Vagina (tissue), 2 donors: ENCODE data around the gene MIPEP.

Experiments used
- POLR2A ChIP-seq, 2 donors: fragments of 450-650 bp; IDR thresholded peaks; one replicate each; pipeline ENCODE4 v1.6.1; 2017; ENCODE audit warnings: antibody characterized with exemption in 2 of 2, mild to moderate bottlenecking in 2 of 2, moderate library complexity in 2 of 2
- POLR2AphosphoS5 ChIP-seq, 2 donors: sonication (generic); formaldehyde crosslinking; IDR thresholded peaks; one replicate each; pipeline ENCODE4 v1.9.0; 2017; ENCODE audit warnings: antibody characterized with exemption in 2 of 2, mild to moderate bottlenecking in 2 of 2, low read depth in 1 of 2; ENCODE audit not compliant: insufficient read depth in 1 of 2
- TF ChIP-seq, protein P1 (sequence below), 3 experiments: fragments of 450-650 bp in 2 of 3; fragments of 200-600 bp in 1 of 3; sonication (generic) in 1 of 3; IDR thresholded peaks; one replicate each; pipeline ENCODE4 v1.5.1; 2017 to 2019; ENCODE audit warnings: antibody characterized with exemption in 3 of 3, mild to moderate bottlenecking in 2 of 3, moderate library complexity in 2 of 3

- TF ChIP-seq, protein P1, sequence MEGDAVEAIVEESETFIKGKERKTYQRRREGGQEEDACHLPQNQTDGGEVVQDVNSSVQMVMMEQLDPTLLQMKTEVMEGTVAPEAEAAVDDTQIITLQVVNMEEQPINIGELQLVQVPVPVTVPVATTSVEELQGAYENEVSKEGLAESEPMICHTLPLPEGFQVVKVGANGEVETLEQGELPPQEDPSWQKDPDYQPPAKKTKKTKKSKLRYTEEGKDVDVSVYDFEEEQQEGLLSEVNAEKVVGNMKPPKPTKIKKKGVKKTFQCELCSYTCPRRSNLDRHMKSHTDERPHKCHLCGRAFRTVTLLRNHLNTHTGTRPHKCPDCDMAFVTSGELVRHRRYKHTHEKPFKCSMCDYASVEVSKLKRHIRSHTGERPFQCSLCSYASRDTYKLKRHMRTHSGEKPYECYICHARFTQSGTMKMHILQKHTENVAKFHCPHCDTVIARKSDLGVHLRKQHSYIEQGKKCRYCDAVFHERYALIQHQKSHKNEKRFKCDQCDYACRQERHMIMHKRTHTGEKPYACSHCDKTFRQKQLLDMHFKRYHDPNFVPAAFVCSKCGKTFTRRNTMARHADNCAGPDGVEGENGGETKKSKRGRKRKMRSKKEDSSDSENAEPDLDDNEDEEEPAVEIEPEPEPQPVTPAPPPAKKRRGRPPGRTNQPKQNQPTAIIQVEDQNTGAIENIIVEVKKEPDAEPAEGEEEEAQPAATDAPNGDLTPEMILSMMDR (IDR thresholded peaks at IDR 0.05), result no peak
- TF ChIP-seq POLR2AphosphoS5 (IDR thresholded peaks at IDR 0.05; ENCODE audit: insufficient read depth in 1 of 2, low read depth in 1 of 2), result no peak
- no peak for TF ChIP-seq POLR2A (IDR thresholded peaks at IDR 0.05)
Observed at GRCh38 chr13:23707674-23708073, 181.5 kb downstream of the MIPEP start.
